Measurements from ENCODE around the gene ZNF385B.

The ZNF385B gene

GRCh38 chr2:179546656-179547055, 314.8 kb downstream of the ZNF385B start:
- H3K4me1 Mint-ChIP-seq (ENCODE audit: low read depth), result no peaks in the 10 kb centered on the region
- H3K9me3 Mint-ChIP-seq, result no peaks in the 10 kb centered on the region
- H3K27me3 Mint-ChIP-seq, result no peaks in the 10 kb centered on the region
- no peak overlapping the region for H3K4me3 Mint-ChIP-seq
- H3K36me3 Mint-ChIP-seq (ENCODE audit: low read depth), result no peaks in the 10 kb centered on the region
- no peak overlapping the region for H3K27ac Mint-ChIP-seq
- intact Hi-C loops (cut with micrococcal nuclease), result no loop called here

- no peaks in the 10 kb centered on the region for H3K9me3 Mint-ChIP-seq
- no peaks in the 10 kb centered on the region for H3K36me3 Mint-ChIP-seq (ENCODE audit: low read depth)
- no peak overlapping the region for H3K27ac Mint-ChIP-seq
- intact Hi-C loops (cut with micrococcal nuclease), result no loop called here
- H3K4me1 Mint-ChIP-seq (ENCODE audit: low read depth), result no peaks in the 10 kb centered on the region
- H3K4me3 Mint-ChIP-seq, result no peak overlapping the region
- H3K27me3 Mint-ChIP-seq, result no peaks in the 10 kb centered on the region
Observed at GRCh38 chr2:179545024-179545423, 316.4 kb downstream of the ZNF385B start.

GRCh38 chr2:179543361-179543901, 318.0 kb downstream of the ZNF385B start:
- no peaks in the 10 kb centered on the region for H3K36me3 Mint-ChIP-seq (ENCODE audit: low read depth)
- H3K4me3 Mint-ChIP-seq, result no peak overlapping the region
- no peak overlapping the region for H3K27ac Mint-ChIP-seq
- H3K27me3 Mint-ChIP-seq, result no peaks in the 10 kb centered on the region
- no peaks in the 10 kb centered on the region for H3K4me1 Mint-ChIP-seq (ENCODE audit: low read depth)
- intact Hi-C loops (cut with micrococcal nuclease), result no loop called here
- H3K9me3 Mint-ChIP-seq, result no peaks in the 10 kb centered on the region

- no peaks in the 10 kb centered on the region for H3K9me3 Mint-ChIP-seq
- no peaks in the 10 kb centered on the region for H3K27me3 Mint-ChIP-seq
- H3K4me1 Mint-ChIP-seq (ENCODE audit: low read depth), result no peaks in the 10 kb centered on the region
Observed at GRCh38 chr2:179541586-179541985, 319.8 kb downstream of the ZNF385B start.

GRCh38 chr2:179539124-179539511, 322.3 kb downstream of the ZNF385B start:
- intact Hi-C loops (cut with micrococcal nuclease), result no loop called here
- H3K4me1 Mint-ChIP-seq (ENCODE audit: low read depth), result no peaks in the 10 kb centered on the region

More at GRCh38 chr2:179541586-179541985, 319.8 kb downstream of the ZNF385B start:
- Mint-ChIP-seq H3K4me3 (no peak overlapping the region), H3K27ac (no peak overlapping the region), H3K36me3 (ENCODE audit: low read depth) (no peaks in the 10 kb centered on the region)
- intact Hi-C loops (cut with micrococcal nuclease), result no loop called here

GRCh38 chr2:179538406-179539123, 322.8 kb downstream of the ZNF385B start:
- Mint-ChIP-seq H3K9me3 (no peaks in the 10 kb centered on the region), H3K4me1 (ENCODE audit: low read depth) (no peaks in the 10 kb centered on the region), H3K27me3 (no peaks in the 10 kb centered on the region), H3K4me3 (no peak overlapping the region), H3K27ac (no peak overlapping the region), H3K36me3 (ENCODE audit: low read depth) (no peaks in the 10 kb centered on the region)
- intact Hi-C loops (cut with micrococcal nuclease), result no loop called here

More at GRCh38 chr2:179539124-179539511, 322.3 kb downstream of the ZNF385B start:
- Mint-ChIP-seq H3K36me3 (ENCODE audit: low read depth) (no peaks in the 10 kb centered on the region), H3K27me3 (no peaks in the 10 kb centered on the region), H3K9me3 (no peaks in the 10 kb centered on the region), H3K4me3 (no peak overlapping the region), H3K27ac (no peak overlapping the region)

GRCh38 chr2:179536185-179536584, 325.2 kb downstream of the ZNF385B start:
- Mint-ChIP-seq H3K4me1 (ENCODE audit: low read depth) (no peaks in the 10 kb centered on the region), H3K36me3 (ENCODE audit: low read depth) (no peaks in the 10 kb centered on the region), H3K27me3 (no peaks in the 10 kb centered on the region), H3K27ac (no peak overlapping the region), H3K4me3 (no peak overlapping the region), H3K9me3 (no peaks in the 10 kb centered on the region)
- intact Hi-C loops (cut with micrococcal nuclease), result no loop called here

- Mint-ChIP-seq H3K4me1 (ENCODE audit: low read depth) (no peaks in the 10 kb centered on the region), H3K27ac (no peak overlapping the region), H3K36me3 (ENCODE audit: low read depth) (no peaks in the 10 kb centered on the region), H3K27me3 (no peaks in the 10 kb centered on the region), H3K4me3 (no peak overlapping the region), H3K9me3 (no peaks in the 10 kb centered on the region)
- intact Hi-C loops (cut with micrococcal nuclease), result no loop called here
Observed at GRCh38 chr2:179533875-179534274, 327.5 kb downstream of the ZNF385B start.

GRCh38 chr2:179532863-179533278, 328.5 kb downstream of the ZNF385B start:
- no peak overlapping the region for H3K27ac Mint-ChIP-seq
- intact Hi-C loops (cut with micrococcal nuclease), result no loop called here
- H3K36me3 Mint-ChIP-seq (ENCODE audit: low read depth), result no peaks in the 10 kb centered on the region
- H3K27me3 Mint-ChIP-seq, result no peaks in the 10 kb centered on the region
- no peaks in the 10 kb centered on the region for H3K9me3 Mint-ChIP-seq
- no peak overlapping the region for H3K4me3 Mint-ChIP-seq
- H3K4me1 Mint-ChIP-seq (ENCODE audit: low read depth), result no peaks in the 10 kb centered on the region

- H3K9me3 Mint-ChIP-seq, result no peaks in the 10 kb centered on the region
- H3K27ac Mint-ChIP-seq, result no peak overlapping the region
- no peaks in the 10 kb centered on the region for H3K27me3 Mint-ChIP-seq
- no peak overlapping the region for H3K4me3 Mint-ChIP-seq
- no peaks in the 10 kb centered on the region for H3K4me1 Mint-ChIP-seq (ENCODE audit: low read depth)
- H3K36me3 Mint-ChIP-seq (ENCODE audit: low read depth), result no peaks in the 10 kb centered on the region
- intact Hi-C loops (cut with micrococcal nuclease), result no loop called here
Observed at GRCh38 chr2:179528576-179529069, 332.8 kb downstream of the ZNF385B start.

- intact Hi-C loops (cut with micrococcal nuclease), result no loop called here
- Mint-ChIP-seq H3K36me3 (ENCODE audit: low read depth) (no peaks in the 10 kb centered on the region), H3K4me1 (ENCODE audit: low read depth) (no peaks in the 10 kb centered on the region), H3K9me3 (no peaks in the 10 kb centered on the region), H3K4me3 (no peak overlapping the region), H3K27me3 (no peaks in the 10 kb centered on the region), H3K27ac (no peak overlapping the region)
Observed at GRCh38 chr2:179525340-179525739, 336.1 kb downstream of the ZNF385B start.

GRCh38 chr2:179524809-179525339, 336.5 kb downstream of the ZNF385B start:
- intact Hi-C loops (cut with micrococcal nuclease), result no loop called here
- Mint-ChIP-seq H3K9me3 (no peaks in the 10 kb centered on the region), H3K36me3 (ENCODE audit: low read depth) (no peaks in the 10 kb centered on the region), H3K4me3 (no peak overlapping the region), H3K4me1 (ENCODE audit: low read depth) (no peaks in the 10 kb centered on the region), H3K27me3 (no peaks in the 10 kb centered on the region), H3K27ac (no peak overlapping the region)

GRCh38 chr2:179521944-179522343, 339.5 kb downstream of the ZNF385B start:
- no peaks in the 10 kb centered on the region for H3K9me3 Mint-ChIP-seq
- no peaks in the 10 kb centered on the region for H3K4me1 Mint-ChIP-seq (ENCODE audit: low read depth)
- no peak overlapping the region for H3K27ac Mint-ChIP-seq
- no peaks in the 10 kb centered on the region for H3K27me3 Mint-ChIP-seq
- H3K36me3 Mint-ChIP-seq (ENCODE audit: low read depth), result no peaks in the 10 kb centered on the region
- H3K4me3 Mint-ChIP-seq, result no peak overlapping the region
- intact Hi-C loops (cut with micrococcal nuclease), result no loop called here

- Mint-ChIP-seq H3K27me3 (no peaks in the 10 kb centered on the region), H3K36me3 (ENCODE audit: low read depth) (no peaks in the 10 kb centered on the region), H3K27ac (no peak overlapping the region), H3K4me1 (ENCODE audit: low read depth) (no peaks in the 10 kb centered on the region), H3K9me3 (no peaks in the 10 kb centered on the region), H3K4me3 (no peak overlapping the region)
- intact Hi-C loops (cut with micrococcal nuclease), result no loop called here
Observed at GRCh38 chr2:179518830-179519229, 342.6 kb downstream of the ZNF385B start.
